SK-N-SH treated with all-trans-retinoic acid at 6 μM for 48 hours (cell line): ENCODE measurements around the gene PLA2G2A.

Source experiments
- ATAC-seq: fragments of 200-7000 bp; cut with Tn5 transposase; 3 replicates; pipeline ENCODE4 v1.9.1; 2020; ENCODE audit warnings: mild to moderate bottlenecking, moderate library complexity
- ARNTL ChIP-seq: fragments of 450-650 bp; formaldehyde crosslinking; IDR thresholded peaks from 2 replicates; pipeline ENCODE4 v1.5.0; 2020; ENCODE audit warnings: low read depth, mild to moderate bottlenecking, moderate library complexity, borderline replicate concordance
- CREB5 ChIP-seq: fragments of 250-450 bp; sonication (Bioruptor Pico); IDR thresholded peaks from 2 replicates; pipeline ENCODE4 v1.5.1; 2020; ENCODE audit warnings: low read depth, mild to moderate bottlenecking, moderate library complexity
- CSDC2 ChIP-seq: fragments of 250-450 bp; sonication (Bioruptor Pico); IDR thresholded peaks from 2 replicates; pipeline ENCODE4 v1.5.0; 2020; ENCODE audit warnings: mild to moderate bottlenecking, moderate library complexity
- ESRRG ChIP-seq: fragments of 250-450 bp; sonication (Bioruptor Pico); IDR thresholded peaks from 2 replicates; pipeline ENCODE4 v1.6.1; 2021; ENCODE audit warnings: mild to moderate bottlenecking
- GLIS3 ChIP-seq: fragments of 250-450 bp; sonication (Bioruptor Pico); IDR thresholded peaks from 2 replicates; pipeline ENCODE4 v1.5.0; 2020; ENCODE audit warnings: mild to moderate bottlenecking, moderate library complexity
- ISL1 ChIP-seq: fragments of 250-450 bp; sonication (Bioruptor Pico); IDR thresholded peaks from 2 replicates; pipeline ENCODE4 v2.1.2; 2022; ENCODE audit warnings: mild to moderate bottlenecking, moderate library complexity
- OSR1 ChIP-seq: fragments of 250-450 bp; sonication (Bioruptor Pico); IDR thresholded peaks from 2 replicates; pipeline ENCODE4 v1.8.0; 2022; ENCODE audit warnings: moderate library complexity, mild to moderate bottlenecking, inconsistent platforms
- PATZ1 ChIP-seq: fragments of 250-450 bp; sonication (Bioruptor Pico); IDR thresholded peaks from 2 replicates; pipeline ENCODE4 v1.8.0; 2020; ENCODE audit warnings: mild to moderate bottlenecking, moderate library complexity, borderline replicate concordance
- POU6F1 ChIP-seq: fragments of 250-450 bp; sonication (Bioruptor Pico); IDR thresholded peaks from 2 replicates; pipeline ENCODE4 v1.8.0; 2021; ENCODE audit warnings: low read depth, mild to moderate bottlenecking, moderate library complexity, borderline replicate concordance
- PPARA ChIP-seq: fragments of 250-450 bp; sonication (Bioruptor Pico); IDR thresholded peaks from 2 replicates; pipeline ENCODE4 v1.5.0; 2020; ENCODE audit warnings: mild to moderate bottlenecking, borderline replicate concordance
- RARB ChIP-seq: fragments of 250-450 bp; sonication (Bioruptor Pico); IDR thresholded peaks from 2 replicates; pipeline ENCODE4 v1.8.0; 2021; ENCODE audit warnings: mild to moderate bottlenecking, moderate library complexity
- SNAI2 ChIP-seq: fragments of 250-450 bp; sonication (Bioruptor Pico); IDR thresholded peaks from 2 replicates; pipeline ENCODE4 v1.5.0; 2020; ENCODE audit warnings: mild to moderate bottlenecking, moderate library complexity
- TCF4 ChIP-seq: fragments of 250-450 bp; sonication (Bioruptor Pico); IDR thresholded peaks from 2 replicates; pipeline ENCODE4 v1.8.0; 2021; ENCODE audit warnings: mild to moderate bottlenecking, moderate library complexity, borderline replicate concordance
- TOX ChIP-seq: fragments of 250-450 bp; sonication (Bioruptor Pico); IDR thresholded peaks from 2 replicates; pipeline ENCODE4 v1.8.0; 2021; ENCODE audit warnings: mild to moderate bottlenecking, moderate library complexity, borderline replicate concordance
- TSHZ2 ChIP-seq: fragments of 250-450 bp; sonication (Bioruptor Pico); IDR thresholded peaks from 2 replicates; pipeline ENCODE4 v1.5.0; 2020; ENCODE audit warnings: mild to moderate bottlenecking, moderate library complexity
- ZC3H10 ChIP-seq: fragments of 250-450 bp; sonication (Bioruptor Pico); IDR thresholded peaks from 2 replicates; pipeline ENCODE4 v1.5.1; 2021; ENCODE audit warnings: mild to moderate bottlenecking, moderate library complexity
- ZFP3 ChIP-seq: fragments of 250-450 bp; sonication (Bioruptor Pico); IDR thresholded peaks from 2 replicates; pipeline ENCODE4 v1.5.0; 2020; ENCODE audit warnings: mild to moderate bottlenecking, moderate library complexity
- ZFP30 ChIP-seq: fragments of 450-650 bp; formaldehyde crosslinking; IDR thresholded peaks from 2 replicates; pipeline ENCODE4 v1.5.0; 2022; ENCODE audit warnings: mild to moderate bottlenecking, moderate library complexity
- ZNF565 ChIP-seq: fragments of 450-650 bp; formaldehyde crosslinking; conservative IDR thresholded peaks from 2 replicates; pipeline ENCODE4 v1.5.0; 2020; ENCODE audit warnings: low read depth, mild to moderate bottlenecking, moderate library complexity
- ZNF70 ChIP-seq: fragments of 450-650 bp; formaldehyde crosslinking; IDR thresholded peaks from 2 replicates; pipeline ENCODE4 v1.5.0; 2020; ENCODE audit warnings: mild to moderate bottlenecking, moderate library complexity
- ZNF8 ChIP-seq: fragments of 450-650 bp; formaldehyde crosslinking; IDR thresholded peaks from 2 replicates; pipeline ENCODE4 v1.5.0; 2020; ENCODE audit warnings: mild to moderate bottlenecking, moderate library complexity

The PLA2G2A gene

GRCh38 chr1:19940486-19941205 is 38.8 kb downstream of the PLA2G2A start:
- ATAC-seq: no peak
- TF ChIP-seq ZFP3 (CRISPR knock-in tag) (no peak), POU6F1 (CRISPR knock-in tag) (no peak), PATZ1 (CRISPR knock-in tag) (no peak), ISL1 (CRISPR knock-in tag) (no peak)
- TF ChIP-seq, all 23 proteins: peak for 0

- TF ChIP-seq RARB: no peak
- no peak for TF ChIP-seq ZC3H10 (CRISPR knock-in tag)
- TF ChIP-seq POU6F1 (CRISPR knock-in tag): no peak
- no peak for TF ChIP-seq ZNF8 (CRISPR knock-in tag)
- TF ChIP-seq TSHZ2: no peak
- TF ChIP-seq ARNTL (CRISPR knock-in tag): no peak
- TF ChIP-seq GLIS3: no peak
- no peak for TF ChIP-seq ZNF565 (CRISPR knock-in tag)
- no peak for TF ChIP-seq PPARA (CRISPR knock-in tag)
- no peak for TF ChIP-seq OSR1 (CRISPR knock-in tag)
- no peak for TF ChIP-seq TCF4
- no peak for TF ChIP-seq ISL1 (CRISPR knock-in tag)
- TF ChIP-seq TOX (CRISPR knock-in tag): no peak
- no peak for TF ChIP-seq ZFP30
- TF ChIP-seq CREB5 (CRISPR knock-in tag): no peak
- no peak for TF ChIP-seq ZFP3 (CRISPR knock-in tag)
Observed at GRCh38 chr1:19938472-19938871, 40.9 kb downstream of the PLA2G2A start.

GRCh38 chr1:19936061-19936750 is 43.2 kb downstream of the PLA2G2A start:
- ATAC-seq: no peak
- TF ChIP-seq ISL1 (CRISPR knock-in tag): no peak
- no peak for TF ChIP-seq PPARA (CRISPR knock-in tag)
- no peak for TF ChIP-seq CREB5 (CRISPR knock-in tag)
- no peak for TF ChIP-seq PATZ1 (CRISPR knock-in tag)
- TF ChIP-seq ZNF70 (CRISPR knock-in tag): no peak
- TF ChIP-seq CSDC2 (CRISPR knock-in tag): no peak
- TF ChIP-seq ZC3H10 (CRISPR knock-in tag): no peak
- TF ChIP-seq TOX (CRISPR knock-in tag): no peak
- no peak for TF ChIP-seq ESRRG
- no peak for TF ChIP-seq TCF4
- no peak for TF ChIP-seq OSR1 (CRISPR knock-in tag)
- TF ChIP-seq ZFP3 (CRISPR knock-in tag): no peak
- no peak for TF ChIP-seq ZNF565 (CRISPR knock-in tag)
- TF ChIP-seq SNAI2: no peak
- TF ChIP-seq GLIS3: no peak
- TF ChIP-seq ZFP30: no peak

More at GRCh38 chr1:19938472-19938871, 40.9 kb downstream of the PLA2G2A start:
- no peak for ATAC-seq
